GM23338 (cell line): ENCODE measurements around the gene SLC37A1. TPM values are rescaled to one million over a fixed set of nuclear protein-coding genes. Genes with fewer than 3 reads are reported as not detected.

ENCODE experiments used
- ATAC-seq: fragments of 200-7000 bp; cut with Tn5 transposase; 3 replicates; pipeline ENCODE4 v1.9.1; 2020
- DNase-seq: peaks from one replicate; pipeline ENCODE4 v3.0.0-alpha.2; 2015; ENCODE audit warnings: low spot score
- H2AFZ ChIP-seq: fragments of 200-600 bp; sonication (generic); 2 replicates; pipeline ENCODE4 v1.8.0; 2016; ENCODE audit warnings: antibody characterized with exemption, mild to moderate bottlenecking, moderate library complexity
- H3F3A ChIP-seq: fragments of 200-600 bp; sonication (generic); replicated peaks from 2 replicates; pipeline ENCODE4 v1.8.0; 2017; ENCODE audit warnings: antibody characterized with exemption, mixed run types, low read depth
- H3K27ac ChIP-seq: fragments of 200-600 bp; sonication (generic); 2 replicates; pipeline ENCODE4 v1.6.1; 2016; ENCODE audit warnings: low read depth
- H3K27me3 ChIP-seq: fragments of 200-600 bp; sonication (generic); 2 replicates; pipeline ENCODE4 v1.8.0; 2016; ENCODE audit warnings: mild to moderate bottlenecking, mixed run types, moderate library complexity; ENCODE audit not compliant: insufficient read depth
- H3K36me3 ChIP-seq: fragments of 200-600 bp; sonication (generic); 2 replicates; pipeline ENCODE4 v1.8.0; 2016; ENCODE audit warnings: mild to moderate bottlenecking; ENCODE audit not compliant: insufficient read depth
- H3K4me1 ChIP-seq: fragments of 200-600 bp; sonication (generic); 2 replicates; pipeline ENCODE4 v1.8.0; 2016; ENCODE audit warnings: mild to moderate bottlenecking, moderate library complexity; ENCODE audit not compliant: insufficient read depth
- H3K4me2 ChIP-seq: fragments of 200-600 bp; sonication (generic); 2 replicates; pipeline ENCODE4 v1.7.1; 2017; ENCODE audit warnings: mixed run types
- H3K4me3 ChIP-seq: fragments of 200-600 bp; sonication (generic); 2 replicates; pipeline ENCODE4 v1.6.1; 2016; ENCODE audit warnings: mixed run types
- H3K79me2 ChIP-seq: fragments of 200-600 bp; sonication (generic); replicated peaks from 2 replicates; pipeline ENCODE4 v1.8.0; 2017; ENCODE audit warnings: mild to moderate bottlenecking; ENCODE audit not compliant: insufficient read depth
- H3K9me2 ChIP-seq: fragments of 200-600 bp; sonication (generic); 2 replicates; pipeline ENCODE4 v1.8.0; 2017; ENCODE audit not compliant: insufficient read depth
- H4K20me1 ChIP-seq: fragments of 200-600 bp; sonication (generic); replicated peaks from 2 replicates; pipeline ENCODE4 v1.8.0; 2017; ENCODE audit warnings: mild to moderate bottlenecking; ENCODE audit not compliant: insufficient read depth
- H3K27ac Mint-ChIP-seq: 2 replicates; pipeline ENCODE4 v1.8.0; 2020; ENCODE audit warnings: inconsistent platforms, mild to moderate bottlenecking, moderate library complexity, mixed read lengths
- H3K27me3 Mint-ChIP-seq: 3 replicates; pipeline ENCODE4 v1.8.0; 2022; ENCODE audit warnings: low read depth, mild to moderate bottlenecking, moderate library complexity, mixed read lengths, inconsistent platforms; ENCODE audit not compliant: insufficient read depth, poor library complexity
- H3K36me3 Mint-ChIP-seq: 3 replicates; pipeline ENCODE4 v1.8.0; 2021; ENCODE audit warnings: low read depth, mild to moderate bottlenecking, inconsistent platforms, moderate library complexity, mixed read lengths
- H3K4me1 Mint-ChIP-seq: 3 replicates; pipeline ENCODE4 v1.8.0; 2020; ENCODE audit warnings: mild to moderate bottlenecking, inconsistent platforms, mixed read lengths
- H3K4me3 Mint-ChIP-seq: 3 replicates; pipeline ENCODE4 v1.8.0; 2021; ENCODE audit warnings: moderate library complexity, mild to moderate bottlenecking, inconsistent platforms, mixed read lengths
- H3K9me3 Mint-ChIP-seq: 3 replicates; pipeline ENCODE4 v1.8.0; 2020; ENCODE audit warnings: moderate library complexity, mild to moderate bottlenecking, inconsistent platforms, mixed read lengths
- CREB1 ChIP-seq: fragments of 250-450 bp; sonication (Bioruptor Pico); IDR thresholded peaks from 2 replicates; pipeline ENCODE4 v1.5.0; 2020; ENCODE audit warnings: low read depth, mild to moderate bottlenecking, moderate library complexity
- ETS1 ChIP-seq: IDR thresholded peaks from 2 replicates; pipeline ENCODE4 v1.6.1; 2016; ENCODE audit warnings: antibody characterized with exemption
- EZH2 ChIP-seq: fragments of 200-600 bp; sonication (generic); IDR thresholded peaks from one replicate; pipeline ENCODE4 v1.8.0; 2017; ENCODE audit warnings: antibody characterized with exemption, mild to moderate bottlenecking, low read depth; ENCODE audit not compliant: unreplicated experiment
- EZH2phosphoT487 ChIP-seq: fragments of 200-600 bp; sonication (generic); IDR thresholded peaks from one replicate; pipeline ENCODE4 v1.8.1; 2018; ENCODE audit warnings: antibody characterized with exemption; ENCODE audit not compliant: unreplicated experiment
- JUNB ChIP-seq: IDR thresholded peaks from one replicate; pipeline ENCODE4 v1.6.1; 2016; ENCODE audit warnings: antibody characterized with exemption; ENCODE audit not compliant: unreplicated experiment
- NANOG ChIP-seq: IDR thresholded peaks from 2 replicates; pipeline ENCODE4 v1.6.1; 2016; ENCODE audit warnings: antibody characterized with exemption, borderline replicate concordance
- POLR2AphosphoS5 ChIP-seq: IDR thresholded peaks from 2 replicates; pipeline ENCODE4 v1.6.1; 2016; ENCODE audit warnings: antibody characterized with exemption, low read depth
- STAT1 ChIP-seq: IDR thresholded peaks from one replicate; pipeline ENCODE4 v1.6.1; 2016; ENCODE audit warnings: antibody characterized with exemption; ENCODE audit not compliant: unreplicated experiment
- ZNF114 ChIP-seq: fragments of 250-450 bp; sonication (Bioruptor Pico); IDR thresholded peaks from 2 replicates; pipeline ENCODE4 v1.5.0; 2020; ENCODE audit warnings: mild to moderate bottlenecking, moderate library complexity
- ZNF331 ChIP-seq: fragments of 250-450 bp; sonication (Bioruptor Pico); IDR thresholded peaks from 2 replicates; pipeline ENCODE4 v1.5.0; 2020; ENCODE audit warnings: low read depth, mild to moderate bottlenecking, moderate library complexity
- ZNF462 ChIP-seq: fragments of 250-450 bp; sonication (Bioruptor Pico); IDR thresholded peaks from 2 replicates; pipeline ENCODE4 v1.5.0; 2020; ENCODE audit warnings: mild to moderate bottlenecking, moderate library complexity
- polyA plus RNA-seq: library from polyadenylated mRNA; unstranded; fragments of >200 nt; fragmentation: Nextera tagmentation; extraction: Ambion mirVana; gene quantifications from 2 replicates; pipeline ENCODE4 v1.2.1, GENCODE V29; 2016
- total RNA-seq: library from RNA; depleted of rRNA; stranded (reverse); fragments of >200 nt; shearing (Covaris generic); gene quantifications from 2 replicates; pipeline ENCODE4 v1.2.3, GENCODE V29; 2014
- TF ChIP-seq, protein P1 (sequence below): IDR thresholded peaks from one replicate; pipeline ENCODE4 v1.6.1; 2018; ENCODE audit warnings: antibody characterized with exemption; ENCODE audit not compliant: unreplicated experiment
- TF ChIP-seq, protein P2 (sequence below), 2 experiments: fragments of 200-600 bp in 1 of 2; sonication (generic) in 1 of 2; conservative IDR thresholded peaks; 2 replicates each; pipeline versions ENCODE4 v1.5.1 to v1.6.1; 2016 to 2017; ENCODE audit warnings: antibody characterized with exemption in 2 of 2, low read depth in 2 of 2, mild to moderate bottlenecking in 2 of 2, moderate library complexity in 1 of 2

The SLC37A1 gene
- total and polyA plus RNA-seq, 2 experiments from 2014 or later, result 14.0 to 30.3 TPM

DNA sequence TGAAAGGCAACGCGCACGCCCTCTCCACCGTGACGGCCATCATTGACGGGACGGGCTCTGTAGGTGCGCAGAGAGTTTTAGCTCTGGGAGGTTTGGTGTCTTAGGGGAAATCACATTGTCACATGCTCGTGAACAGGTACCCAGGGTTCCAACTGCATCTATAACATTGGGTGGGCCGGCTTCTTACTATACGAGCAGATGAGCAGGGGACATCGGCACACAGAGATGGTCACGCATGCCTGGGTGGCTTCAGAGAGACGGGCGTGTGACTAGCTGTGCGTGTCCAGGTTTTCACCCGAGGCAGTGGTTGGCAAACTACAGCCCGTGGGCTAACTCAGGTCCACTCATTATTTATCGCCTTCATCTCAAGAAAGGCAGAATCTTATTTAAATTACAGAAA is 54.7 kb downstream of the SLC37A1 start:
- Mint-ChIP-seq H3K9me3 (no peaks in the 10 kb centered on the region), H3K4me1 (no peaks in the 10 kb centered on the region; the same call in 1 of the 3 replicates), H3K27me3 (peaks cover 8% of the 10 kb centered on the region), H3K4me3 (no peak overlapping the region), H3K27ac (no peak overlapping the region), H3K36me3 (peaks cover 54% of the 10 kb centered on the region)
- no peak for DNase-seq
- Histone ChIP-seq H3K79me2 (no peaks in the 10 kb centered on the region), H3K4me2 (no peak overlapping the region), H3F3A (no peaks in the 10 kb centered on the region), H4K20me1 (no peaks in the 10 kb centered on the region; the same call in 1 of the 2 replicates), H3K4me1 (no peaks in the 10 kb centered on the region), H3K27me3 (no peaks in the 10 kb centered on the region), H3K4me3 (no peak overlapping the region), H2AFZ (no peak overlapping the region), H3K9me2 (no peaks in the 10 kb centered on the region), H3K36me3 (no peaks in the 10 kb centered on the region), H3K27ac (no peak overlapping the region)
- no peak for ATAC-seq
- no peak for TF ChIP-seq NANOG
- TF ChIP-seq, protein P1, sequence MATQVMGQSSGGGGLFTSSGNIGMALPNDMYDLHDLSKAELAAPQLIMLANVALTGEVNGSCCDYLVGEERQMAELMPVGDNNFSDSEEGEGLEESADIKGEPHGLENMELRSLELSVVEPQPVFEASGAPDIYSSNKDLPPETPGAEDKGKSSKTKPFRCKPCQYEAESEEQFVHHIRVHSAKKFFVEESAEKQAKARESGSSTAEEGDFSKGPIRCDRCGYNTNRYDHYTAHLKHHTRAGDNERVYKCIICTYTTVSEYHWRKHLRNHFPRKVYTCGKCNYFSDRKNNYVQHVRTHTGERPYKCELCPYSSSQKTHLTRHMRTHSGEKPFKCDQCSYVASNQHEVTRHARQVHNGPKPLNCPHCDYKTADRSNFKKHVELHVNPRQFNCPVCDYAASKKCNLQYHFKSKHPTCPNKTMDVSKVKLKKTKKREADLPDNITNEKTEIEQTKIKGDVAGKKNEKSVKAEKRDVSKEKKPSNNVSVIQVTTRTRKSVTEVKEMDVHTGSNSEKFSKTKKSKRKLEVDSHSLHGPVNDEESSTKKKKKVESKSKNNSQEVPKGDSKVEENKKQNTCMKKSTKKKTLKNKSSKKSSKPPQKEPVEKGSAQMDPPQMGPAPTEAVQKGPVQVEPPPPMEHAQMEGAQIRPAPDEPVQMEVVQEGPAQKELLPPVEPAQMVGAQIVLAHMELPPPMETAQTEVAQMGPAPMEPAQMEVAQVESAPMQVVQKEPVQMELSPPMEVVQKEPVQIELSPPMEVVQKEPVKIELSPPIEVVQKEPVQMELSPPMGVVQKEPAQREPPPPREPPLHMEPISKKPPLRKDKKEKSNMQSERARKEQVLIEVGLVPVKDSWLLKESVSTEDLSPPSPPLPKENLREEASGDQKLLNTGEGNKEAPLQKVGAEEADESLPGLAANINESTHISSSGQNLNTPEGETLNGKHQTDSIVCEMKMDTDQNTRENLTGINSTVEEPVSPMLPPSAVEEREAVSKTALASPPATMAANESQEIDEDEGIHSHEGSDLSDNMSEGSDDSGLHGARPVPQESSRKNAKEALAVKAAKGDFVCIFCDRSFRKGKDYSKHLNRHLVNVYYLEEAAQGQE, result no peak
- no peak for TF ChIP-seq STAT1
- TF ChIP-seq CREB1, result no peak
- TF ChIP-seq ZNF462, result no peak
- no peak for TF ChIP-seq EZH2
- no peak for TF ChIP-seq POLR2AphosphoS5
- no peak for TF ChIP-seq ZNF331
- no peak for TF ChIP-seq JUNB
- TF ChIP-seq EZH2phosphoT487, result no peak
- no peak for TF ChIP-seq ETS1
- TF ChIP-seq, protein P2, sequence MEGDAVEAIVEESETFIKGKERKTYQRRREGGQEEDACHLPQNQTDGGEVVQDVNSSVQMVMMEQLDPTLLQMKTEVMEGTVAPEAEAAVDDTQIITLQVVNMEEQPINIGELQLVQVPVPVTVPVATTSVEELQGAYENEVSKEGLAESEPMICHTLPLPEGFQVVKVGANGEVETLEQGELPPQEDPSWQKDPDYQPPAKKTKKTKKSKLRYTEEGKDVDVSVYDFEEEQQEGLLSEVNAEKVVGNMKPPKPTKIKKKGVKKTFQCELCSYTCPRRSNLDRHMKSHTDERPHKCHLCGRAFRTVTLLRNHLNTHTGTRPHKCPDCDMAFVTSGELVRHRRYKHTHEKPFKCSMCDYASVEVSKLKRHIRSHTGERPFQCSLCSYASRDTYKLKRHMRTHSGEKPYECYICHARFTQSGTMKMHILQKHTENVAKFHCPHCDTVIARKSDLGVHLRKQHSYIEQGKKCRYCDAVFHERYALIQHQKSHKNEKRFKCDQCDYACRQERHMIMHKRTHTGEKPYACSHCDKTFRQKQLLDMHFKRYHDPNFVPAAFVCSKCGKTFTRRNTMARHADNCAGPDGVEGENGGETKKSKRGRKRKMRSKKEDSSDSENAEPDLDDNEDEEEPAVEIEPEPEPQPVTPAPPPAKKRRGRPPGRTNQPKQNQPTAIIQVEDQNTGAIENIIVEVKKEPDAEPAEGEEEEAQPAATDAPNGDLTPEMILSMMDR (conservative IDR thresholded peaks at IDR 0.05; ENCODE audit: low read depth in 2 of 2), result no peak
- TF ChIP-seq ZNF114 (CRISPR knock-in tag), result no peak
